Skin of body (tissue), 2 donors: ENCODE measurements around the gene MAD1L1. TPM values are rescaled to one million over a fixed set of nuclear protein-coding genes. Genes with fewer than 3 reads are reported as not detected.

ENCODE experiments used
- DNase-seq: peaks from one replicate; lab custom pipeline; 2025; lab: John Stamatoyannopoulos, UW
- total RNA-seq: library from RNA; depleted of rRNA; stranded (reverse); fragments of >200 nt; gene quantifications from one replicate; pipeline ENCODE4 v1.2.3, GENCODE V29; 2014

The MAD1L1 gene
- total RNA-seq, 1 donor from 2014 or later, result 28.5 TPM

- DNase-seq, result no peak
Measured at GRCh38 chr7:1945558-1945957, 287.2 kb downstream of the MAD1L1 start.

DNA sequence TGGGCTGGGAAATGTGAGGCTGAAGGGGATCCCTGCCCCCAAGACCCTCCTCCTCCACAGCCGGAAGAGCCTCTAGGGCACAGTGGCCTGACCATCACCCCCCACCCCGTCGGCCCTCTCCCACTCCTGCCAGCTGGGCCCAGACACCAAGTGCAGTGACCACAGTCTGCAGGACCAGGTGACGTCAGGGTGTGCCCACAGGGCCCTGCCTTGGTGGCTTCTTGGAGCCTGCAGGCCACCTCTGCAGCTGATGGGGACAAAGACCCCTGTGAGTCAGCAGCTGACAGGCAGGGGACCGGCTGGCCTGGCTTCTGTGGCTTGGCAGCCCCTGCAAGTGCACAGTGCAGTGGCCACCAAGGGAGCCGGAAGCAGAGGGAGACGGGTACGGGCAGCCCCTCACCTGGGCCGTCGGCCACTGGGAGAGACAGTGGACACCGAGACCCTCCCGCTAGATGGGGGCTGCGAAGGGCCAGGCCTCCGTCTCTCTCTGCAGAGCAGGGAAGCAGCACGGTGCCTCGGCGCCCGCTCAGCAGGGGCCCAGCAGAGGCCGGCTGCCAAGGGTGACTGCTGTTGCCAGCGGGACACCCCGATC, 288.0 kb downstream of the MAD1L1 start:
- DNase-seq, result no peak

- no peak for DNase-seq
Measured at GRCh38 chr7:1943933-1944618, 288.7 kb downstream of the MAD1L1 start.

- DNase-seq, result no peak
Measured at GRCh38 chr7:1943326-1943725, 289.4 kb downstream of the MAD1L1 start.

GRCh38 chr7:1942941-1943289, 289.8 kb downstream of the MAD1L1 start:
- DNase-seq, result no peak

- no peak for DNase-seq
Measured at GRCh38 chr7:1942243-1942940, 290.4 kb downstream of the MAD1L1 start.

DNA sequence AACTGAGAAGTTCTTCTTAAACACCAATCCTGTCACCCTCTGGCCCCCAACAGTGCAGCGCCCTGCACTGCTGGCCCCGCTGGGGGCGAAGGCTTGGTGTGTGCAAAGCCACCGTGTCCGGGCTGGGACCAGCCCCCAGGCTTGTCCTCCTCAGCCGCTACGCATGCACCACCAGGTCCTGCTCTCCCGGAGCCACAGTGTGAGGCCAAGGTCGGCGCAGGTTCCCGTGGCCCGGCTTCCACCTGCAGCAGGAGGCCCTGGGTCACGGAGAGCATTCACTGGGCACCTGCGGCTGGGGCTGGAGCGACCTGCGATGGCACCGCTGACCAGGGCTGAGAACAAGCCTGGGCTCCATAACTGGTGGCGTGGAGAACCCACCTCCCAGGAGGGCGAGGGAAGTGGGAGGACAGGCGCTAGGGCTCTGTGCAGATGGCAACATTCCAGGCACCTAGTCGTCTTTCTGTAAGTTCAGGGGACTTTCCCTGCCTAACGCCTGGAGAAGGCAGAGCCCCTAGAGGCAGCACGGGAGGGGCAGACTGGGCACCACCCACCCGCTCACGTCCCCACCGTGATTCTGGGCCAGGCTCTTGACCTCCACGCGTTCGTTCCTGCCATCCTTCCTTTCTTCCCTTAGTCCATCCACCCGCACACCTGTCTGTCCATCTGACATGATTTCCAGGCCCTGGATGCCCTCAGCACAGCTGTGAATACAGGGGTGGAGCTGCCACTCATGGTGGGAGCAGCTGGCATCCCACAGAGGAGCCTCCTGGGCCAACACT, 291.1 kb downstream of the MAD1L1 start:
- DNase-seq, result no peak

DNA sequence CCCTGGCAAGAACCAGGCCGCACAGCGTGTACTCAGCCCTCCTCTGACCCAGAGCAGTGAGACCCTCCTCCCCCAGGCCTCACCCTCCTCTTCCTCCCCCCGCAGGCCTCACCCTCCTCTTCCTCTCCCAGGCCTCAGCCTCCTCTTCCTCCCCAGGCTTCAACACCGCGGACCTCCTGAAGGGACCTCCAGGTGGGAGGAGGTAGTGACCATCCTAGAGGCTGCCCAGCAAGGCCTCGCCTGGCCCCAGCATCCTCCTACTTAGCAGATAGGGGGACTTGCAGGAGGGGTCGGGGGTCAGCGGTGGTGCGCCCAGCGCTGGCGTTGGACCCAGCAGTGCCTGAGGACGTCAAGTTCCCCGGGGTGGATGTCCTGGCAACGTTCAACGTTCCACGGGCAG, 291.9 kb downstream of the MAD1L1 start:
- DNase-seq, result no peak

GRCh38 chr7:1940402-1940786, 292.4 kb downstream of the MAD1L1 start:
- no peak for DNase-seq

DNA sequence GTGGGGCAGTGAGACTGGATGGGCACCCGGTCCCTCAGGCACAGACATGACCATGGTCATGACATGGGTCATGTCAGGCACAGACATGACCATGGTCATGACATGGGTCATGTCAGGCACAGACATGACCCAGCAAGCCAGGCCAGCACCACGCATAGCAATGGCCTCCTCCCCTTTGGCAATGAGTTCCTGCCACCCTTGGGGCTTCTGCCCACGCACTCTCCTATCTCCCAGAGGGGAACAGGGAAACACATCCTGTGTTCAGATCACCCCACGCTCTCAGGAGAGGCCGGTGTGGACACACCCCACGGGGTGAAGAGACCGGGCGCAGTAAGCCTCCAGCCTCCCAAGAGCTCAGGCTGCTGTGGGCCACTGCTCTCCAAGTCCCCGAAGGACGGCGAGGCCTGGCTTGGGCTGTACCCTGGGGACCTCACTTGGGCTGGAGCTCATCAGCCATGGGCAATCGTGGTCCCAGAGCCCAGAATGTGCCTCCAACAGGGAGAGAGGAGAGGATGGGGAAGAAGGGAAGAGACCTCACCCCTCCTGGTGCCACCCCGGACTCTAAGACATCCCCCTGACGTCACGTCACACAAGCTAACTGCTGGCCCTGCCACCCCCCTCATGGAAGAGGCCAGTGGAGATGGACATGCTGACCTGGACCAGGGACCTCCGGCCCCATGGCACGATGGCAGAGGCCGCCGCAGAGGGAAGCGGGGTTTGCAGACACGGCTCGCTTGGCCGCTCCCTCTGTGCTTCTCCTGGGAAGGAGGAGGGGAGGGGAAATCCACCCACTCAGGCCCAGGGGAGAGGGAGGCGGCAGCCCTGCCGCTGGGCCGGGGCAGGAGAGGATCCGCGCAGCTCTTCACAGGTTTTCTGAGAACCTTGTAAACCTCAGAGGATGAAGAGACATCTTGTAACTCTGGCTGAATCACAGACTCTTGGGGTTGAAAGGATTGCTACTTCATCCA, 293.0 kb downstream of the MAD1L1 start:
- DNase-seq, result no peak

- DNase-seq, result no peak
Measured at GRCh38 chr7:1938788-1939433, 293.8 kb downstream of the MAD1L1 start.

- no peak for DNase-seq
Measured at GRCh38 chr7:1937252-1937605, 295.5 kb downstream of the MAD1L1 start.

DNA sequence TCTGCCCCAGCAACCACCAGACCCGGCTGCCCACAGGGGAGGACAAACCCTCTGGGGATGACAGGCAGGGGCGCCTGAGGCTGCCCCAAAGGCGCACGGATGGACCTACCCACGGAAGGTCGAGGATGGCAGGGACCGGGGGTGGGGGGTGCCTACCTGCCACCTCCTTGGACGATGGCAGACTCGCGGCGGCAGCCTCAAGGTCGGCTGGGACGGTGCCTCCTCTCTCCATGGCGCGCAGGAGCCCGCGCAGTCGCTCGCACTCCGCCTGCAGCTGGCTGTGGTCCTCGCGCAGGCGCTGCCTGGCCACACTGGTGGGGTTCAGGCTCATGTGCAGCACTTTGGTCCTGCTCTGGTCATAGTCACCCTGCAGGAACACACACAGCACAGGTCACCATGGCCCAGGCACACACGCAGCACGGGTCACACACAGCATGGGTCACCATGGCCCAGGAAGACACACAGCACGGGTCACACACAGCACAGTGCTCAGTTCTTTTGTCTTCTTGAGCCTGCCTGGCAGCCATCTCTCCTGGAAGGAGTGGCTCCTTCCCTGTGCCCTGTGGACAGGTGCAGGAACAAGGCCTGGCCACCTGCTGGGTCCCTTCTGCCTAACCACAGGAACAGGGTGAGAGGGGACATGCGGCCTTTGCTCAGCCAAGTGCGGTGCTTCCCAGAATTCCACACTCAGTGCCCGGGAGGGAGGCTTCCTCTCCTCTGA, 296.1 kb downstream of the MAD1L1 start:
- DNase-seq, result no peak

- DNase-seq, result no peak
Measured at GRCh38 chr7:1936006-1936310, 296.8 kb downstream of the MAD1L1 start.

- no peak for DNase-seq
Measured at GRCh38 chr7:1935176-1936005, 297.4 kb downstream of the MAD1L1 start.

DNA sequence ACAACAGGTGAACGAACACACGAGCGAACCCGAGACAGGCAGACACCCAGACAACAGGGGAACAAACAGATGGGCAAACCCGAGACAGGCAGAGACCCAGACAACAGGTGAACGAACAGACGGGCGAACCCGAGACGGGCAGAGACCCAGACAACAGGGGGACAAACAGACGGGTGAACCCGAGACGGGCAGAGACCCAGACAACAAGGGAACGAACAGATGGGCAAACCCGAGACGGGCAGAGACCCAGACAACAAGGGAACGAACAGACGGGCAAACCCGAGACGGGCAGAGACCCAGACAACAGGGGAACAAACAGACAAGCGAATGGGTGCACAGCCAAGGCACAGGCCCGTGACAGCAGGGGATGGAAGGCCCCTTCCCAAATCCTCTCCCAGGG, 298.0 kb downstream of the MAD1L1 start:
- DNase-seq, result no peak

DNA sequence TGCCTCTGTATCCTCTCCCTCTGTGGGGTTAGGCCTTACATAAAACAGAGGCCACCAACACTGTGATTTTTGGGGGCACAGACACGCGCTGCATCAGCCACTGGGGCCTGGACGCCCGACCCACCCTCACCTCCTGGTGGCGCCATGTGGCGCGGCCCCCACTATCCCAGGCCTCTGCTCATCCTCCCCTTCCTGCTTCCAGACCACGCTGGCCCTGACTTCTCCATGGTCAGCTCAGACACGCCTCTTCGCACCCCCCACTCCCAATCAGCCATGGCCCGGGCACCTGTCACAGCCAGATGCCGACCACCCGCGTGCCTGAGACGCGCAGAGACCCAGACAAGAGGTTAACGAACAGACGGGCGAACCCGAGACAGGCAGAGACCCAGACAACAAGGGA, 298.7 kb downstream of the MAD1L1 start:
- DNase-seq, result no peak

DNA sequence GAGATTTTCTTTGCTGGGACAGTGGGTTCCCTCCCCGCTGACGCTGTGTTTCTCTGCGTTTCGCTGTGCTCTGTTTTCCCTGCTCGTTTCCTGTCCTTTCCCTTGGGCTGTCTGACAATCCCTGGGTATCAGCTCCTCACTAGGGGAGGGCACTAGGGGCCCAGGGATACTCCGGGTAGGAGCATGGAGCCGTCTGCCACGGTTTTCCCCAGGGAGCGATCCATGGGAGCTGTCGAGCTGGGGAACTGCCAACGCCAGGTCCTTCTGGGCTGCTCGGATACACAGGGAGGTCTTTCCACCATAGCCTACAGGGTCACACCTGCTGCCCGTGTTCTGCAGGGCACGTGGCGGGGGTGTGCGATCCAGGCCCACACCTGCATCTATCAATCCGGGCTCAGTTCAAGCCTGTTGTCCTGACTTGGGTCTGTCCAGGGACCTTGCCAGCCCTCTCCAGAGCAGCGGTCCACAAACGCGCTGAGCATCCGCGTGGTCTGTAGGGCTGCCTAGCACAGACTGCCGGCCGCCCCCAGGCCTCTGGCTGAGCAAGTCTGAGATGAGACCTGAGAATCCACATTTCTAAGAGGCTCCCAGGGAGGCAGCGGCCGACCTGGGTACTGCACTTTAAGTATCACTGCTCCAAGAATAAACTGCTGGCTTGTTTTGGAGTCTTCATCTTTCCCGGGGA, 299.5 kb downstream of the MAD1L1 start:
- no peak for DNase-seq

- no peak for DNase-seq
Measured at GRCh38 chr7:1931951-1932270, 300.8 kb downstream of the MAD1L1 start.
